Endothelial cell of umbilical vein (primary cell): ENCODE data around the gene RNF32. TPM values are rescaled to one million over a fixed set of nuclear protein-coding genes. Genes with fewer than 3 reads are reported as not detected.

ENCODE experiments used
- BruUV-seq: library from RNA; stranded (reverse); fragments of 400-500 nt; replicated peaks from 2 replicates; lab custom pipeline; 2021; lab: Mats Ljungman, UMichigan
- CTCF ChIA-PET: fragments of 300-600, 350-600 bp; sonication (Branson Sonifier 250); formaldehyde crosslinking; loops from one replicate; lab custom pipeline; 2021; ENCODE audit warnings: antibody characterized with exemption, inconsistent platforms; lab: Charles Lee
- POLR2A ChIA-PET: fragments of 300-600, 350-600 bp; sonication (Branson Sonifier 250); formaldehyde crosslinking; loops from one replicate; lab custom pipeline; 2021; ENCODE audit warnings: antibody characterized with exemption, inconsistent platforms; lab: Charles Lee
- DNase-seq: peaks from one replicate; pipeline ENCODE4 v3.0.0-alpha.2; 2011; ENCODE audit warnings: low read depth, low spot score
- FAIRE-seq: peaks from 2 replicates; lab custom pipeline; 2011; peaks lifted over from hg19 to GRCh38; lab: Jason Lieb, UNC
- H2AFZ ChIP-seq: 2 replicates; pipeline ENCODE4 v1.6.0; 2012; ENCODE audit warnings: low read depth, low read length, control low read depth, inconsistent platforms
- H3K27ac ChIP-seq: 2 replicates; pipeline ENCODE4 v1.5.1; 2011; ENCODE audit warnings: low read depth, mild to moderate bottlenecking, control low read depth, low read length, moderate library complexity; ENCODE audit not compliant: insufficient read depth
- H3K27me3 ChIP-seq, 2 experiments: 2 replicates each; pipeline versions ENCODE4 v1.6.0 to v1.6.1; 2011; ENCODE audit warnings: low read length in 2 of 2, mixed read lengths in 1 of 2; ENCODE audit not compliant: control insufficient read depth in 2 of 2, insufficient read depth in 2 of 2
- H3K36me3 ChIP-seq, 2 experiments: 2 replicates in 1 of 2; 3 replicates in 1 of 2; pipeline ENCODE4 v1.5.1; 2011; ENCODE audit warnings: low read length in 2 of 2, mild to moderate bottlenecking in 1 of 2, moderate library complexity in 1 of 2; ENCODE audit not compliant: control insufficient read depth in 2 of 2, insufficient read depth in 2 of 2; ENCODE audit errors: extremely low read depth in 1 of 2
- H3K4me1 ChIP-seq: 3 replicates; pipeline ENCODE4 v1.5.1; 2011; ENCODE audit warnings: mild to moderate bottlenecking, low read length; ENCODE audit not compliant: control insufficient read depth, insufficient read depth; ENCODE audit errors: extremely low read depth
- H3K4me2 ChIP-seq: 2 replicates; pipeline ENCODE4 v1.6.1; 2011; ENCODE audit warnings: low read length, control low read depth, mixed read lengths; ENCODE audit not compliant: insufficient read depth
- H3K4me3 ChIP-seq, 3 experiments: fragments of 200-600 bp in 1 of 3; sonication (generic), shearing (Covaris generic) in 1 of 3; replicated peaks in 1 of 3; 2 replicates each; pipeline ENCODE4 v1.5.1; 2011 to 2016; ENCODE audit warnings: control low read depth in 3 of 3, low read length in 3 of 3, mild to moderate bottlenecking in 2 of 3, inconsistent platforms in 1 of 3, low read depth in 1 of 3, moderate library complexity in 1 of 3; ENCODE audit not compliant: insufficient read depth in 1 of 3
- H3K79me2 ChIP-seq: 2 replicates; pipeline ENCODE4 v1.6.0; 2012; ENCODE audit warnings: low read length, inconsistent platforms; ENCODE audit not compliant: control insufficient read depth, insufficient read depth
- H3K9ac ChIP-seq: replicated peaks from 2 replicates; pipeline ENCODE3; 2011; ENCODE audit warnings: low read length, control low read depth; ENCODE audit not compliant: insufficient read depth; ENCODE audit errors: extremely low read depth
- H3K9me1 ChIP-seq: replicated peaks from 3 replicates; pipeline ENCODE4 v1.6.0; 2011; ENCODE audit warnings: mild to moderate bottlenecking, low read length; ENCODE audit not compliant: control insufficient read depth, insufficient read depth; ENCODE audit errors: extremely low read depth
- H3K9me3 ChIP-seq: replicated peaks from 2 replicates; pipeline ENCODE4 v1.5.1; 2012; ENCODE audit warnings: low read length, inconsistent platforms; ENCODE audit not compliant: control insufficient read depth, insufficient read depth
- H4K20me1 ChIP-seq: replicated peaks from 2 replicates; pipeline ENCODE3; 2011; ENCODE audit warnings: mild to moderate bottlenecking, low read length; ENCODE audit not compliant: control insufficient read depth, insufficient read depth; ENCODE audit errors: extremely low read depth
- CTCF ChIP-seq, 2 donors: IDR thresholded peaks; 1 replicate in 1 of 2; 2 replicates in 1 of 2; pipeline ENCODE4 v1.5.1; 2011; ENCODE audit warnings: low read length in 2 of 2, mild to moderate bottlenecking in 2 of 2, moderate library complexity in 2 of 2, control low read depth in 1 of 2, inconsistent platforms in 1 of 2, low read depth in 1 of 2; ENCODE audit not compliant: insufficient read depth in 1 of 2; ENCODE audit errors: extremely low read depth in 1 of 2
- EZH2 ChIP-seq: IDR thresholded peaks from 2 replicates; pipeline ENCODE4 v1.6.1; 2012; ENCODE audit warnings: borderline replicate concordance, low read depth, mild to moderate bottlenecking, moderate library complexity, low read length, inconsistent platforms; ENCODE audit not compliant: severe bottlenecking
- FOS ChIP-seq: IDR thresholded peaks from 2 replicates; pipeline ENCODE4 v1.6.1; 2011; ENCODE audit warnings: mild to moderate bottlenecking, low read length, moderate library complexity, borderline replicate concordance; ENCODE audit not compliant: insufficient read depth
- GATA2 ChIP-seq: IDR thresholded peaks from 2 replicates; pipeline ENCODE4 v1.7.0; 2011; ENCODE audit warnings: low read depth, mild to moderate bottlenecking, moderate library complexity, mixed read lengths, low read length; ENCODE audit not compliant: insufficient read length, insufficient read depth
- JUN ChIP-seq: IDR thresholded peaks from 2 replicates; pipeline ENCODE4 v1.6.1; 2011; ENCODE audit warnings: borderline replicate concordance, low read depth; ENCODE audit not compliant: insufficient read length, insufficient read depth
- MAX ChIP-seq: IDR thresholded peaks from 2 replicates; pipeline ENCODE4 v1.6.1; 2011; ENCODE audit not compliant: insufficient read depth, insufficient read length
- MYC ChIP-seq: IDR thresholded peaks from one replicate; pipeline ENCODE4 v1.6.1; 2011; ENCODE audit warnings: mild to moderate bottlenecking, low read depth, low read length
- POLR2A ChIP-seq: IDR thresholded peaks from 2 replicates; pipeline ENCODE4 v1.6.1; 2012; ENCODE audit warnings: low read depth, mild to moderate bottlenecking, control low read depth, low read length
- POLR2AphosphoS5 ChIP-seq: IDR thresholded peaks from 2 replicates; pipeline ENCODE4 v1.6.1; 2012; ENCODE audit warnings: low read depth, mild to moderate bottlenecking, control low read depth, low read length, moderate library complexity; ENCODE audit not compliant: insufficient read depth
- dilution Hi-C: fragments of 300-500 bp; cut with MboI; formaldehyde crosslinking; loops from one replicate; pipeline ENCODE4 v1.15.0; 2019; ENCODE audit warnings: low sequenced_read_pairs; ENCODE audit not compliant: extremely low pct_ligation_motif_present
- intact Hi-C: fragments of 100-400 bp; cut with micrococcal nuclease; formaldehyde crosslinking; loops from one replicate; pipeline ENCODE4 v1.10.0; 2022
- polyA plus RNA-seq, 4 experiments: library from polyadenylated mRNA; depleted of rRNA in 3 of 4; stranded (reverse) in 3 of 4; unstranded in 1 of 4; fragments of >200 nt; gene quantifications; 2 replicates each; pipeline versions ENCODE4 v1.2.1 to v1.2.3, GENCODE V29; 2011 to 2012; ENCODE audit warnings: missing spikeins in 1 of 4
- total RNA-seq: library from RNA; stranded (reverse); gene quantifications from 2 replicates; pipeline ENCODE4 v1.2.3, GENCODE V29; 2021

RNF32 gene
- total and polyA plus RNA-seq, 2 donors (not counting 3 experiments of a cell fraction or from before 2014, with no cell fraction given), result 0.14 TPM; not detected in 1

- no peak overlapping the region for H3K9ac ChIP-seq
- no peak overlapping the region for H2AFZ ChIP-seq
- no peaks in the 10 kb centered on the region for H3K4me1 ChIP-seq
- H3K27ac ChIP-seq, result no peak overlapping the region
- H3K27me3 ChIP-seq, result no peaks in the 10 kb centered on the region
- BruUV-seq, result no TSS peak
- no peaks in the 10 kb centered on the region for H3K9me1 ChIP-seq
- no peak for TF ChIP-seq GATA2
- no peak for TF ChIP-seq MYC
- TF ChIP-seq MAX, result no peak
- TF ChIP-seq FOS, result no peak
- no peak for TF ChIP-seq EZH2
- no peak for TF ChIP-seq CTCF (IDR thresholded peaks at IDR 0.05; ENCODE audit: extremely low read depth in 1 of 2, insufficient read depth in 1 of 2, low read depth in 1 of 2, low read length in 2 of 2)
- no peak for TF ChIP-seq POLR2AphosphoS5
- no peak for TF ChIP-seq POLR2A
- no peak for TF ChIP-seq JUN
- H3K36me3 ChIP-seq, result no peaks in the 10 kb centered on the region
- H3K4me2 ChIP-seq, result no peak overlapping the region
- dilution Hi-C loops, result no loop called here
- intact Hi-C loops, result loop anchor here (10.0 kb wide), 1 partner anchor 126 kb away; no protein-coding TSS in a partner anchor
- ChIA-PET CTCF (no interaction called here), POLR2A (no interaction called here)
- H4K20me1 ChIP-seq, result no peaks in the 10 kb centered on the region
- no peak for FAIRE-seq
- no peak for DNase-seq
- no peaks in the 10 kb centered on the region for H3K79me2 ChIP-seq
- H3K4me3 ChIP-seq, result no peak overlapping the region
- H3K9me3 ChIP-seq, result no peaks in the 10 kb centered on the region
Measured at GRCh38 chr7:156600496-156600895, 40.1 kb upstream of the RNF32 start.
